Measurements from ENCODE around the gene NT5DC2.

GRCh38 chr3:52535411-52536111 is 1.9 kb upstream of the NT5DC2 start:
- TF ChIP-seq CTCF (IDR thresholded peaks at IDR 0.05; ENCODE audit: low read depth, low read length, poor library complexity, severe bottlenecking) (no peak), EZH2phosphoT487 (IDR thresholded peaks at IDR 0.05; ENCODE audit: borderline replicate concordance, low read length) (no peak)

Measured in DOHH2 (cell line).